A673 (cell line): ENCODE results near the gene PALMD. TPM values are rescaled to one million over a fixed set of nuclear protein-coding genes. Genes with fewer than 3 reads are reported as not detected.

ENCODE experiments used
- BruUV-seq: library from RNA; stranded (reverse); fragments of 400-500 nt; replicated peaks from 2 replicates; lab custom pipeline; 2021; lab: Mats Ljungman, UMichigan
- CTCF ChIA-PET: fragments of 300-600 bp; sonication (Branson Sonifier 250); formaldehyde crosslinking; loops from one replicate; lab custom pipeline; 2022; ENCODE audit warnings: antibody characterized with exemption; lab: Charles Lee
- POLR2A ChIA-PET: fragments of 300-600 bp; sonication (Branson Sonifier 250); formaldehyde crosslinking; loops from one replicate; lab custom pipeline; 2022; ENCODE audit warnings: antibody characterized with exemption; ENCODE audit not compliant: low non-redundant PET; lab: Charles Lee
- DNase-seq: peaks from one replicate; pipeline ENCODE4 v3.0.0-alpha.2; 2015; ENCODE audit warnings: low spot score
- H3K27ac ChIP-seq: fragments of 200-600 bp; sonication (generic); 2 replicates; pipeline ENCODE4 v1.5.1; 2016; ENCODE audit warnings: mixed run types, low read depth, mild to moderate bottlenecking, mixed read lengths, antibody characterized with exemption, low read length; ENCODE audit not compliant: poor library complexity, severe bottlenecking
- H3K27me3 ChIP-seq: fragments of 200-600 bp; sonication (generic); replicated peaks from 2 replicates; pipeline ENCODE4 v1.6.1; 2017; ENCODE audit warnings: mixed run types, low read depth, mild to moderate bottlenecking, mixed read lengths, antibody characterized with exemption, low read length; ENCODE audit not compliant: insufficient read depth, poor library complexity
- H3K36me3 ChIP-seq: fragments of 200-600 bp; sonication (generic); 2 replicates; pipeline ENCODE4 v1.6.1; 2016; ENCODE audit warnings: mixed run types, mild to moderate bottlenecking, mixed read lengths, antibody characterized with exemption, low read length; ENCODE audit not compliant: insufficient read depth, poor library complexity, severe bottlenecking
- H3K4me1 ChIP-seq: fragments of 200-600 bp; sonication (generic); 2 replicates; pipeline ENCODE4 v1.6.1; 2017; ENCODE audit warnings: mixed run types, mild to moderate bottlenecking, mixed read lengths, antibody characterized with exemption, low read length; ENCODE audit not compliant: insufficient read depth, poor library complexity, severe bottlenecking
- H3K4me3 ChIP-seq: fragments of 200-600 bp; sonication (generic); 2 replicates; pipeline ENCODE4 v1.5.1; 2016; ENCODE audit warnings: low read depth, mixed run types, mild to moderate bottlenecking, mixed read lengths, low read length; ENCODE audit not compliant: poor library complexity, severe bottlenecking
- H3K9me3 ChIP-seq: fragments of 200-600 bp; sonication (generic); 2 replicates; pipeline ENCODE4 v1.6.1; 2016; ENCODE audit warnings: mixed run types, low read depth, mild to moderate bottlenecking, mixed read lengths, antibody characterized with exemption, low read length; ENCODE audit not compliant: poor library complexity, severe bottlenecking
- CTCF ChIP-seq: fragments of 300-800, 200-600 bp; sonication (generic); conservative IDR thresholded peaks from 2 replicates; pipeline ENCODE4 v1.5.1; 2017; ENCODE audit warnings: low read depth, mild to moderate bottlenecking, antibody characterized with exemption, low read length, moderate library complexity, mixed read lengths
- EZH2 ChIP-seq: fragments of 200-600 bp; sonication (generic); IDR thresholded peaks from 2 replicates; pipeline ENCODE4 v1.6.1; 2017; ENCODE audit warnings: borderline replicate concordance, low read depth, mild to moderate bottlenecking, mixed read lengths, antibody characterized with exemption, low read length; ENCODE audit not compliant: poor library complexity, severe bottlenecking
- intact Hi-C: fragments of 100-400 bp; cut with micrococcal nuclease; formaldehyde crosslinking; loops from one replicate; pipeline ENCODE4 v1.10.0; 2022; ENCODE audit not compliant: unreplicated experiment
- total RNA-seq: library from RNA; stranded (reverse); gene quantifications from 2 replicates; pipeline ENCODE4 v1.2.3, GENCODE V29; 2021

Gene PALMD
- total RNA-seq, 1 experiment from 2014 or later: not detected

GRCh38 chr1:99638853-99639252, 7.1 kb upstream of the PALMD start:
- POLR2A ChIA-PET: no interaction called here
- no TSS peak for BruUV-seq

GRCh38 chr1:99639408-99639807, 6.5 kb upstream of the PALMD start:
- DNase-seq: no peak
- Histone ChIP-seq H3K36me3 (no peaks in the 10 kb centered on the region), H3K27me3 (no peaks in the 10 kb centered on the region), H3K27ac (no peak overlapping the region), H3K4me1 (no peaks in the 10 kb centered on the region), H3K9me3 (no peaks in the 10 kb centered on the region), H3K4me3 (no peak overlapping the region)
- CTCF ChIA-PET: no interaction called here
- BruUV-seq: no TSS peak
- intact Hi-C loops: no loop called here
- TF ChIP-seq CTCF (no peak), EZH2 (no peak)
- POLR2A ChIA-PET: no interaction called here

More at GRCh38 chr1:99638853-99639252, 7.1 kb upstream of the PALMD start:
- CTCF ChIA-PET: no interaction called here
- Histone ChIP-seq H3K9me3 (no peaks in the 10 kb centered on the region), H3K36me3 (no peaks in the 10 kb centered on the region), H3K27ac (no peak overlapping the region), H3K4me1 (no peaks in the 10 kb centered on the region), H3K27me3 (no peaks in the 10 kb centered on the region), H3K4me3 (no peak overlapping the region)
- no peak for DNase-seq
- intact Hi-C loops: no loop called here
- TF ChIP-seq CTCF: no peak
- no peak for TF ChIP-seq EZH2

GRCh38 chr1:99639945-99640344, 6.0 kb upstream of the PALMD start:
- CTCF ChIA-PET: no interaction called here
- TF ChIP-seq CTCF: no peak
- TF ChIP-seq EZH2: no peak
- no TSS peak for BruUV-seq
- intact Hi-C loops: no loop called here
- Histone ChIP-seq H3K4me3 (no peak overlapping the region), H3K36me3 (no peaks in the 10 kb centered on the region), H3K27me3 (no peaks in the 10 kb centered on the region), H3K4me1 (no peaks in the 10 kb centered on the region), H3K27ac (no peak overlapping the region), H3K9me3 (no peaks in the 10 kb centered on the region)
- POLR2A ChIA-PET: no interaction called here
- DNase-seq: no peak
